IMR-90 (cell line): ENCODE results near the gene NPB. TPM values are rescaled to one million over a fixed set of nuclear protein-coding genes. Genes with fewer than 3 reads are reported as not detected.

Experiments
- ATAC-seq: fragments of 200-7000 bp; cut with Tn5 transposase; 2 replicates; pipeline ENCODE4 v1.9.1; 2020; ENCODE audit warnings: low read depth, mild to moderate bottlenecking, moderate library complexity
- BruUV-seq: library from RNA; stranded (reverse); fragments of 400-500 nt; replicated peaks from 2 replicates; lab custom pipeline; 2021; lab: Mats Ljungman, UMichigan
- CTCF ChIA-PET: fragments of 300-600 bp; formaldehyde crosslinking; extraction: SDS; loops from one replicate; lab custom pipeline; 2021; ENCODE audit warnings: antibody characterized with exemption; lab: Yijun Ruan, JAX
- POLR2A ChIA-PET: fragments of 300-600 bp; sonication (Branson Sonifier 250); formaldehyde crosslinking; loops from one replicate; lab custom pipeline; 2022; ENCODE audit warnings: antibody characterized with exemption; ENCODE audit not compliant: unreplicated experiment; lab: Charles Lee
- DNase-seq: peaks from one replicate; pipeline ENCODE4 v3.0.0; 2013
- H2AFZ ChIP-seq: replicated peaks from 2 replicates; pipeline ENCODE3; 2013; ENCODE audit warnings: low read length, mild to moderate bottlenecking; ENCODE audit not compliant: poor library complexity
- H2AK5ac ChIP-seq: 2 replicates; pipeline ENCODE4 v1.6.1; 2013; ENCODE audit warnings: low read depth, low read length, inconsistent platforms
- H2AK9ac ChIP-seq: replicated peaks from 2 replicates; pipeline ENCODE3; 2013; ENCODE audit warnings: mild to moderate bottlenecking, low read depth, low read length, moderate library complexity; ENCODE audit not compliant: poor library complexity
- H2BK120ac ChIP-seq: 2 replicates; pipeline ENCODE4 v1.6.1; 2013; ENCODE audit warnings: low read depth, low read length, inconsistent platforms
- H2BK15ac ChIP-seq: 3 replicates; pipeline ENCODE4 v1.6.1; 2013; ENCODE audit warnings: low read depth, low read length, inconsistent platforms
- H2BK20ac ChIP-seq: 2 replicates; pipeline ENCODE4 v1.6.1; 2013; ENCODE audit warnings: low read depth, mild to moderate bottlenecking, inconsistent platforms, low read length, moderate library complexity
- H2BK5ac ChIP-seq: 2 replicates; pipeline ENCODE4 v1.6.1; 2013; ENCODE audit warnings: mild to moderate bottlenecking, low read depth, low read length, inconsistent platforms; ENCODE audit not compliant: poor library complexity, severe bottlenecking
- H3K14ac ChIP-seq: replicated peaks from 2 replicates; pipeline ENCODE4 v1.6.1; 2013; ENCODE audit warnings: low read depth, low read length, inconsistent platforms
- H3K18ac ChIP-seq: 2 replicates; pipeline ENCODE4 v1.6.1; 2013; ENCODE audit warnings: low read depth, low read length, control low read depth
- H3K23ac ChIP-seq: 2 replicates; pipeline ENCODE4 v1.6.1; 2013; ENCODE audit warnings: low read depth, low read length, inconsistent platforms
- H3K27ac ChIP-seq: 2 replicates; pipeline ENCODE4 v1.5.1; 2013; ENCODE audit warnings: mild to moderate bottlenecking, control low read depth, low read length; ENCODE audit not compliant: insufficient read depth
- H3K27me3 ChIP-seq: 2 replicates; pipeline ENCODE4 v1.6.1; 2013; ENCODE audit warnings: low read length; ENCODE audit not compliant: control insufficient read depth, insufficient read depth
- H3K36me3 ChIP-seq: 2 replicates; pipeline ENCODE4 v1.6.1; 2013; ENCODE audit warnings: low read length, mixed read lengths; ENCODE audit not compliant: control insufficient read depth, insufficient read depth
- H3K4ac ChIP-seq: 2 replicates; pipeline ENCODE4 v1.6.1; 2013; ENCODE audit warnings: low read depth, low read length, inconsistent platforms
- H3K4me1 ChIP-seq: 2 replicates; pipeline ENCODE4 v1.6.1; 2013; ENCODE audit warnings: low read length, mixed read lengths; ENCODE audit not compliant: control insufficient read depth, insufficient read depth
- H3K4me2 ChIP-seq: 2 replicates; pipeline ENCODE4 v1.6.1; 2013; ENCODE audit warnings: low read depth, mild to moderate bottlenecking, control low read depth, low read length, moderate library complexity
- H3K4me3 ChIP-seq: 2 replicates; pipeline ENCODE4 v1.5.1; 2013; ENCODE audit warnings: low read depth, mild to moderate bottlenecking, control low read depth, low read length, moderate library complexity; ENCODE audit not compliant: insufficient read depth
- H3K56ac ChIP-seq: 2 replicates; pipeline ENCODE4 v1.6.1; 2013; ENCODE audit warnings: low read length, inconsistent platforms; ENCODE audit not compliant: insufficient read depth; ENCODE audit errors: extremely low read depth
- H3K79me1 ChIP-seq, 2 experiments: 2 replicates each; pipeline ENCODE4 v1.6.1; 2013; ENCODE audit warnings: low read length in 2 of 2, inconsistent platforms in 1 of 2, low read depth in 1 of 2
- H3K9ac ChIP-seq: 2 replicates; pipeline ENCODE4 v1.6.1; 2013; ENCODE audit warnings: low read depth, low read length, control low read depth
- H3K9me1 ChIP-seq: 2 replicates; pipeline ENCODE4 v1.6.1; 2013; ENCODE audit warnings: low read length, inconsistent platforms; ENCODE audit not compliant: insufficient read depth
- H3K9me3 ChIP-seq: 2 replicates; pipeline ENCODE4 v1.6.1; 2013; ENCODE audit warnings: low read length; ENCODE audit not compliant: control insufficient read depth, insufficient read depth
- H4K20me1 ChIP-seq: 2 replicates; pipeline ENCODE4 v1.6.1; 2013; ENCODE audit warnings: low read length, inconsistent platforms; ENCODE audit not compliant: insufficient read depth
- H4K5ac ChIP-seq: 2 replicates; pipeline ENCODE4 v1.6.1; 2013; ENCODE audit warnings: mild to moderate bottlenecking, low read depth, low read length, control low read depth
- H4K8ac ChIP-seq, 2 experiments: 2 replicates each; pipeline ENCODE4 v1.6.1; 2013; ENCODE audit warnings: low read depth in 2 of 2, low read length in 2 of 2, control low read depth in 1 of 2, inconsistent platforms in 1 of 2
- H4K91ac ChIP-seq: 2 replicates; pipeline ENCODE4 v1.6.1; 2013; ENCODE audit warnings: low read depth, low read length, inconsistent platforms; ENCODE audit not compliant: insufficient read depth
- BHLHE40 ChIP-seq: fragments of 150-350 bp; IDR thresholded peaks from 2 replicates; pipeline ENCODE4 v1.6.1; 2016; ENCODE audit warnings: mild to moderate bottlenecking, low read depth, low read length
- CTCF ChIP-seq: conservative IDR thresholded peaks from 2 replicates; pipeline ENCODE4 v1.5.1; 2012; ENCODE audit warnings: mild to moderate bottlenecking, low read depth, low read length, improper control_type of control experiment
- ELK1 ChIP-seq: fragments of 150-350 bp; IDR thresholded peaks from 2 replicates; pipeline ENCODE4 v1.6.1; 2016; ENCODE audit warnings: low read depth, mild to moderate bottlenecking, low read length, moderate library complexity, borderline replicate concordance
- FOS ChIP-seq: fragments of 150-350 bp; IDR thresholded peaks from 2 replicates; pipeline ENCODE4 v1.6.1; 2016; ENCODE audit warnings: low read depth, low read length
- MAFK ChIP-seq: IDR thresholded peaks from 2 replicates; pipeline ENCODE4 v1.6.1; 2012; ENCODE audit warnings: low read depth, low read length, improper control_type of control experiment
- MAZ ChIP-seq: IDR thresholded peaks from 2 replicates; pipeline ENCODE4 v1.6.1; 2012; ENCODE audit warnings: low read depth, mild to moderate bottlenecking, low read length, improper control_type of control experiment, moderate library complexity, borderline replicate concordance
- RAD21 ChIP-seq: IDR thresholded peaks from 2 replicates; pipeline ENCODE4 v1.6.1; 2012; ENCODE audit warnings: low read length, improper control_type of control experiment
- RCOR1 ChIP-seq: IDR thresholded peaks from 2 replicates; pipeline ENCODE4 v1.6.1; 2012; ENCODE audit warnings: mild to moderate bottlenecking, low read length, improper control_type of control experiment; ENCODE audit not compliant: insufficient replicate concordance
- SMC3 ChIP-seq: fragments of 150-350 bp; IDR thresholded peaks from 2 replicates; pipeline ENCODE4 v1.6.1; 2016; ENCODE audit warnings: low read depth, mild to moderate bottlenecking, antibody characterized with exemption, low read length, moderate library complexity
- USF2 ChIP-seq: fragments of 150-350 bp; IDR thresholded peaks from 2 replicates; pipeline ENCODE4 v1.6.1; 2017; ENCODE audit warnings: mild to moderate bottlenecking, antibody characterized with exemption, low read length, low read depth
- WGBS, 2 experiments: methylation state at CpG; one replicate each; pipeline versions ENCODE4 v1.1.5 to v1.1.7; 2013; ENCODE audit warnings: missing lambda C conversion rate in 2 of 2; ENCODE audit not compliant: insufficient read length in 1 of 2; ENCODE audit errors: extremely low coverage in 2 of 2; 5-methylcytosine and 5-hydroxymethylcytosine counted together
- dilution Hi-C: fragments of 300-500 bp; cut with HindIII; formaldehyde crosslinking; loops from one replicate; pipeline ENCODE4 v1.14.3; 2018; ENCODE audit warnings: low sequenced_read_pairs; ENCODE audit not compliant: unreplicated experiment
- in situ Hi-C: fragments of 300-500 bp; cut with MboI; formaldehyde crosslinking; loops from 3 replicates; pipeline ENCODE4 v1.14.3; 2019; ENCODE audit warnings: low sequenced_read_pairs, inconsistent platforms, mixed read lengths
- intact Hi-C: fragments of 100-400 bp; cut with micrococcal nuclease; formaldehyde crosslinking; loops from 2 replicates; pipeline ENCODE4 v1.10.0; 2022
- polyA plus RNA-seq, 3 experiments: library from polyadenylated mRNA; depleted of rRNA; stranded (reverse); fragments of >200 nt; gene quantifications; 2 replicates each; pipeline ENCODE4 v1.2.3, GENCODE V29; 2012; ENCODE audit warnings: low replicate concordance in 1 of 3
- total RNA-seq: library from RNA; depleted of rRNA; stranded (reverse); fragments of >200 nt; gene quantifications from 2 replicates; pipeline ENCODE4 v1.2.3, GENCODE V29; 2012

The NPB gene
- total and polyA plus RNA-seq, 2 of the 4 experiments (the other 2 are of a cell fraction): 0.51 TPM; not detected in 1

GRCh38 chr17:81884968-81885367 lies 17.1 kb upstream of the NPB start:
- Histone ChIP-seq H2AK9ac (no peak overlapping the region), H4K91ac (no peak overlapping the region), H3K27ac (no peak overlapping the region), H3K4me1 (no peaks in the 10 kb centered on the region), H3K4me2 (no peak overlapping the region), H4K5ac (no peak overlapping the region), H3K4me3 (no peak overlapping the region), H3K9me3 (no peaks in the 10 kb centered on the region), H3K27me3 (no peaks in the 10 kb centered on the region), H3K4ac (no peak overlapping the region), H2AK5ac (no peak overlapping the region), H3K9ac (no peak overlapping the region), H3K14ac (no peak overlapping the region), H2AFZ (no peak overlapping the region), H2BK120ac (no peak overlapping the region), H4K20me1 (peaks cover 20% of the 10 kb centered on the region), H2BK20ac (no peak overlapping the region), H3K36me3 (peaks cover 58% of the 10 kb centered on the region), H3K79me1 (peaks cover 49 to 68% of the 10 kb centered on the region in 2 experiments), H2BK5ac (no peak overlapping the region), H4K8ac (no peak overlapping the region), H3K18ac (no peak overlapping the region), H2BK15ac (no peak overlapping the region), H3K9me1 (no peaks in the 10 kb centered on the region), H3K23ac (no peak overlapping the region), H3K56ac (no peak overlapping the region)
- BruUV-seq: no TSS peak
- ChIA-PET CTCF (no interaction called here), POLR2A (no interaction called here)
- DNase-seq (no peak), ATAC-seq (no peak)
- in situ Hi-C loops: no loop called here
- no peak for TF ChIP-seq USF2
- no peak for TF ChIP-seq FOS
- TF ChIP-seq ELK1: no peak
- TF ChIP-seq SMC3: no peak
- TF ChIP-seq RCOR1: no peak
- no peak for TF ChIP-seq RAD21
- TF ChIP-seq CTCF: no peak
- no peak for TF ChIP-seq BHLHE40
- no peak for TF ChIP-seq MAZ
- TF ChIP-seq MAFK: no peak
- intact Hi-C loops: no loop called here
- dilution Hi-C loops: no loop called here
- WGBS, 2 experiments: 100% methylated on average over 2 of the region's 5 CpGs; no CpG with 5 or more reads in 1 of the 2 experiments
